Neuronal stem cell (in vitro differentiated cells): ENCODE results near the gene SAXO1.

Experiments
- DNase-seq: peaks from one replicate; pipeline ENCODE4 v3.0.0-alpha.2; 2013; ENCODE audit warnings: low spot score
- H2AFZ ChIP-seq: one replicate; pipeline ENCODE4 v1.6.1; 2013; ENCODE audit warnings: mild to moderate bottlenecking, low read length, inconsistent platforms
- H2AK5ac ChIP-seq: 2 replicates; pipeline ENCODE4 v1.6.1; 2013; ENCODE audit warnings: low read depth, mild to moderate bottlenecking, inconsistent platforms, low read length, moderate library complexity, mixed read lengths
- H2BK120ac ChIP-seq: 2 replicates; pipeline ENCODE4 v1.6.1; 2013; ENCODE audit warnings: low read depth, mild to moderate bottlenecking, inconsistent platforms, low read length, moderate library complexity, mixed read lengths
- H2BK12ac ChIP-seq: one replicate; pipeline ENCODE4 v1.6.1; 2013; ENCODE audit warnings: low read length, inconsistent platforms
- H2BK15ac ChIP-seq: 2 replicates; pipeline ENCODE4 v1.6.1; 2013; ENCODE audit warnings: mild to moderate bottlenecking, low read length, inconsistent platforms, mixed read lengths
- H2BK5ac ChIP-seq: one replicate; pipeline ENCODE4 v1.6.1; 2013; ENCODE audit warnings: inconsistent platforms, mild to moderate bottlenecking, low read length, moderate library complexity
- H3K14ac ChIP-seq: one replicate; pipeline ENCODE4 v1.6.1; 2013; ENCODE audit warnings: low read length, inconsistent platforms
- H3K18ac ChIP-seq: 2 replicates; pipeline ENCODE4 v1.6.1; 2013; ENCODE audit warnings: low read length, inconsistent platforms
- H3K23ac ChIP-seq: 2 replicates; pipeline ENCODE4 v1.6.1; 2013; ENCODE audit warnings: low read depth, mild to moderate bottlenecking, mixed read lengths, low read length, inconsistent platforms; ENCODE audit not compliant: poor library complexity
- H3K27ac ChIP-seq: replicated peaks from 3 replicates; pipeline ENCODE4 v1.5.1; 2013; ENCODE audit warnings: low read length, inconsistent platforms
- H3K27me3 ChIP-seq, 3 experiments: 2 replicates each; pipeline ENCODE4 v1.6.1; 2013; ENCODE audit warnings: low read length in 3 of 3, mild to moderate bottlenecking in 2 of 3, inconsistent platforms in 1 of 3, low read depth in 1 of 3, mixed read lengths in 1 of 3, moderate library complexity in 1 of 3; ENCODE audit not compliant: control insufficient read depth in 3 of 3, insufficient read depth in 3 of 3
- H3K36me3 ChIP-seq, 2 donors: replicated peaks in 1 of 2; 2 replicates each; pipeline ENCODE4 v1.6.1; 2013; ENCODE audit warnings: low read length in 2 of 2; ENCODE audit not compliant: control insufficient read depth in 2 of 2, insufficient read depth in 2 of 2
- H3K4ac ChIP-seq: 2 replicates; pipeline ENCODE4 v1.6.1; 2013; ENCODE audit warnings: inconsistent platforms, mild to moderate bottlenecking, low read length, moderate library complexity
- H3K4me1 ChIP-seq, 2 donors: 1 replicate in 1 of 2; 2 replicates in 1 of 2; pipeline ENCODE4 v1.6.1; 2013; ENCODE audit warnings: low read length in 2 of 2, low read depth in 1 of 2; ENCODE audit not compliant: control insufficient read depth in 2 of 2, insufficient read depth in 1 of 2
- H3K4me2 ChIP-seq: one replicate; pipeline ENCODE4 v1.6.1; 2013; ENCODE audit warnings: mild to moderate bottlenecking, low read length, inconsistent platforms; ENCODE audit not compliant: insufficient read depth, poor library complexity, severe bottlenecking
- H3K4me3 ChIP-seq, 2 donors: 2 replicates each; pipeline ENCODE4 v1.5.1; 2013; ENCODE audit warnings: low read length in 2 of 2, mild to moderate bottlenecking in 2 of 2, inconsistent platforms in 1 of 2, moderate library complexity in 1 of 2
- H3K79me1 ChIP-seq: one replicate; pipeline ENCODE4 v1.6.1; 2013; ENCODE audit warnings: low read depth, mild to moderate bottlenecking, inconsistent platforms, low read length, moderate library complexity
- H3K9ac ChIP-seq: one replicate; pipeline ENCODE4 v1.6.1; 2013; ENCODE audit warnings: mild to moderate bottlenecking, low read depth, low read length, inconsistent platforms; ENCODE audit not compliant: poor library complexity
- H3K9me3 ChIP-seq, 2 donors: replicated peaks in 1 of 2; 2 replicates each; pipeline versions ENCODE3 to v1.6.1; 2013; ENCODE audit warnings: low read length in 2 of 2, mild to moderate bottlenecking in 2 of 2, inconsistent platforms in 1 of 2, low read depth in 1 of 2, mixed read lengths in 1 of 2, moderate library complexity in 1 of 2; ENCODE audit not compliant: control insufficient read depth in 2 of 2, insufficient read depth in 1 of 2
- H4K8ac ChIP-seq: one replicate; pipeline ENCODE4 v1.6.1; 2013; ENCODE audit warnings: low read depth, mild to moderate bottlenecking, inconsistent platforms, low read length, moderate library complexity
- H4K91ac ChIP-seq: one replicate; pipeline ENCODE4 v1.6.1; 2013; ENCODE audit warnings: low read length, low read depth, mild to moderate bottlenecking, inconsistent platforms; ENCODE audit not compliant: poor library complexity
- WGBS, 2 donors: extraction: QIAGEN DNeasy Blood & Tissue Kit; methylation state at CpG; one replicate each; pipeline ENCODE4 v1.1.7; 2013; ENCODE audit warnings: missing lambda C conversion rate in 2 of 2, mixed read lengths in 1 of 2; ENCODE audit not compliant: insufficient read length in 2 of 2, insufficient replicate concordance in 1 of 2; ENCODE audit errors: extremely low coverage in 2 of 2; 5-methylcytosine and 5-hydroxymethylcytosine counted together

Gene SAXO1

DNA sequence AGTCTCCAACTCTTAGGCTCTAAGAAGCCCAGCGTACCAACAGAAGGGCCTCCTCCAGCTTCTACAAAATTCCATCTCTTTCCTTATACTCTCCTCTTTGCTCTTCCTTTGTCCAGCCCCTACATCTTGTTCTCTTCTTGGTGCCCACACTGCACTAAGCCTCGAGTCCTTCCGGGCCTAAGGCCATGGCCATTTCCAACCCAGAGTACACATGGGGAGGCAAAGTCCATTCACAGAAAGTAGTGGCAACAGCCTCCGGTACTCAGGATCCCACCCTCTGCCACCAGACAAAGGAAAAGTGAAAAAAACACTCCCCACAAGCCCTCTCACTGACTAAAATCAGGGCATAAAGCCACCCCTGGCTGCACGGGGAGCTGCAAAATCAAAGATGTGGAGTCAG, 60.3 kb downstream of the SAXO1 start:
- H3K27ac ChIP-seq, result no peak overlapping the region
- no peaks in the 10 kb centered on the region for H3K4me1 ChIP-seq
- peaks cover 0 to 2% of the 10 kb centered on the region in 2 donors for H3K9me3 ChIP-seq
- DNase-seq, result no peak
- WGBS, 2 donors, result no CpG with 5 or more reads among the region's 5 CpGs
- H2AFZ ChIP-seq, result no peak overlapping the region
- H3K9ac ChIP-seq, result no peak overlapping the region
- H2AK5ac ChIP-seq, result no peak overlapping the region
- H2BK15ac ChIP-seq, result no peak overlapping the region
- H3K23ac ChIP-seq, result no peak overlapping the region
- H4K8ac ChIP-seq, result no peak overlapping the region
- H3K36me3 ChIP-seq, result no peaks in the 10 kb centered on the region
- no peak overlapping the region for H3K4me3 ChIP-seq
- H4K91ac ChIP-seq, result no peak overlapping the region
- no peak overlapping the region for H3K14ac ChIP-seq
- H2BK12ac ChIP-seq, result no peak overlapping the region
- H2BK120ac ChIP-seq, result no peak overlapping the region
- no peak overlapping the region for H2BK5ac ChIP-seq
- no peaks in the 10 kb centered on the region for H3K79me1 ChIP-seq
- no peak overlapping the region for H3K18ac ChIP-seq
- H3K4ac ChIP-seq, result no peak overlapping the region
- H3K27me3 ChIP-seq, result no peaks in the 10 kb centered on the region
- H3K4me2 ChIP-seq, result no peak overlapping the region

DNA sequence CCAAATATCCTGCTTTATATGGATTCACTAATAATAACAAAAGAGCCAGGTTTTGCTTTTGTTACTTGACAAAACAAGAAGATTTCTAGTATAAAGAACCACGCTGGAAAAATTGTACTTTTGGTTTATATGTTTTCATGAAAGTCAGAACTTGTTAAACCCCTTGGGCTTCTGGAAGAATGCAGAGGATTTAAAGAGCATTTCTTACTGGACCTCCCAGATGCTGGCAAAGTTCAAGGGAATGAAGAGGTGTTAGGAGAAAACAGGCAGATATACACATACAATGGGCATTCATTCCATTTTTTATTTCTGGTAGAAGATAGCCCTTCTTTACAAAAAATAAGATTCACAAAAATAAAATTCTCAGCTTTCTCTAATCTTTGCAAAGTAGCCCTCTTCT, 61.1 kb downstream of the SAXO1 start:
- Histone ChIP-seq H2BK5ac (no peak overlapping the region), H3K23ac (no peak overlapping the region), H3K79me1 (no peaks in the 10 kb centered on the region), H2BK12ac (no peak overlapping the region), H3K9me3 (peaks cover 0 to 2% of the 10 kb centered on the region in 2 donors), H2AFZ (no peak overlapping the region), H3K36me3 (no peaks in the 10 kb centered on the region), H3K9ac (no peak overlapping the region), H3K27me3 (no peaks in the 10 kb centered on the region), H3K4ac (no peak overlapping the region), H2BK120ac (no peak overlapping the region), H3K4me3 (no peak overlapping the region), H2BK15ac (no peak overlapping the region), H2AK5ac (no peak overlapping the region), H3K4me1 (no peaks in the 10 kb centered on the region), H4K91ac (no peak overlapping the region), H3K18ac (no peak overlapping the region), H3K4me2 (no peak overlapping the region), H3K14ac (no peak overlapping the region), H3K27ac (no peak overlapping the region), H4K8ac (no peak overlapping the region)
- no CpG with 5 or more reads among the region's 1 CpG for WGBS, 2 donors
- no peak for DNase-seq

- H3K27ac ChIP-seq, result no peak overlapping the region
- H3K9ac ChIP-seq, result no peak overlapping the region
- H2BK120ac ChIP-seq, result no peak overlapping the region
- no peak overlapping the region for H3K14ac ChIP-seq
- no peak overlapping the region for H3K18ac ChIP-seq
- no peaks in the 10 kb centered on the region for H3K4me1 ChIP-seq
- no peak overlapping the region for H2AK5ac ChIP-seq
- H3K4me2 ChIP-seq, result no peak overlapping the region
- DNase-seq, result no peak
- no peak overlapping the region for H4K91ac ChIP-seq
- no peak overlapping the region for H3K4ac ChIP-seq
- no peak overlapping the region for H2BK12ac ChIP-seq
- no peak overlapping the region for H2BK15ac ChIP-seq
- H3K9me3 ChIP-seq, result peaks cover 0 to 2% of the 10 kb centered on the region in 2 donors
- no peaks in the 10 kb centered on the region for H3K27me3 ChIP-seq
- H2AFZ ChIP-seq, result no peak overlapping the region
- H3K23ac ChIP-seq, result no peak overlapping the region
- H3K36me3 ChIP-seq, result no peaks in the 10 kb centered on the region
- H2BK5ac ChIP-seq, result no peak overlapping the region
- H3K79me1 ChIP-seq, result no peaks in the 10 kb centered on the region
- H3K4me3 ChIP-seq, result no peak overlapping the region
- no peak overlapping the region for H4K8ac ChIP-seq
- no CpG with 5 or more reads among the region's 2 CpGs for WGBS, 2 donors
These were observed 61.6 kb downstream of the SAXO1 start for GRCh38 chr9:18971404-18971803.

DNA sequence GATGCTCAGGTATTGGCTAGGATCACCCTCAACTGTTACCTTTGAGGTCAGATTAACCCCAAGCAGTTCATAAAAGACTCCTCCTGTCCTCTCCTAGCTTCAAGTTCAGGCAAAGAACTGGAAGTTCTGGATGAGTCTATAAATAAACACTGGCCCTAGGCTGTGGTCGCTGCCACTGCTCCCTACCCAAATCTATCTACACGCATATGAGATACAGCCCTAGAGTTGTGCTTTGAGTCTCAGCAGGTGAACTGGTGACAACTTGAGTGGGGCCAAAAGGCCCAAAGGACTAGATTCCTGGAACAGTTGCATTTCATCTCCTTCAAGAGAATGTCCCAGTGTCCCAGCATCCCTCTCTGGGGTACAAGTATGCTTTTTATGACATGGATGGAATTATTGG, 62.6 kb downstream of the SAXO1 start:
- H2AFZ ChIP-seq, result no peak overlapping the region
- H2BK15ac ChIP-seq, result no peak overlapping the region
- no peak overlapping the region for H3K4me3 ChIP-seq
- H3K4me2 ChIP-seq, result no peak overlapping the region
- no peak overlapping the region for H3K23ac ChIP-seq
- H3K4ac ChIP-seq, result no peak overlapping the region
- no peak overlapping the region for H4K8ac ChIP-seq
- H2BK5ac ChIP-seq, result no peak overlapping the region
- no CpG with 5 or more reads among the region's 2 CpGs for WGBS, 2 donors
- no peak overlapping the region for H2AK5ac ChIP-seq
- no peak overlapping the region for H3K14ac ChIP-seq
- no peak overlapping the region for H2BK120ac ChIP-seq
- DNase-seq, result no peak
- no peak overlapping the region for H4K91ac ChIP-seq
- no peak overlapping the region for H3K27ac ChIP-seq
- H3K79me1 ChIP-seq, result no peaks in the 10 kb centered on the region
- no peak overlapping the region for H3K18ac ChIP-seq
- H2BK12ac ChIP-seq, result no peak overlapping the region
- H3K36me3 ChIP-seq, result no peaks in the 10 kb centered on the region
- H3K27me3 ChIP-seq, result no peaks in the 10 kb centered on the region
- H3K4me1 ChIP-seq, result no peaks in the 10 kb centered on the region
- H3K9ac ChIP-seq, result no peak overlapping the region
- H3K9me3 ChIP-seq, result peaks cover 0 to 2% of the 10 kb centered on the region in 2 donors
